ENCODE results near the gene VMP1. TPM values are rescaled to one million over a fixed set of nuclear protein-coding genes. Genes with fewer than 3 reads are reported as not detected.
"Not testable (repeated sequence)": the region's sequence is repeated elsewhere in the genome, so short reads cannot be mapped to it uniquely, and the experiment has no call there.

VMP1 gene
- total RNA-seq, 1 donor, result 234 TPM

GRCh38 chr17:59851439-59852375, 144.3 kb downstream of the VMP1 start:
- DNase-seq (ENCODE audit: low read depth), result peak; percentile 54
- no peak overlapping the region for H3K4me3 ChIP-seq (ENCODE audit: low read depth, low read length)
- TF ChIP-seq, protein P1, sequence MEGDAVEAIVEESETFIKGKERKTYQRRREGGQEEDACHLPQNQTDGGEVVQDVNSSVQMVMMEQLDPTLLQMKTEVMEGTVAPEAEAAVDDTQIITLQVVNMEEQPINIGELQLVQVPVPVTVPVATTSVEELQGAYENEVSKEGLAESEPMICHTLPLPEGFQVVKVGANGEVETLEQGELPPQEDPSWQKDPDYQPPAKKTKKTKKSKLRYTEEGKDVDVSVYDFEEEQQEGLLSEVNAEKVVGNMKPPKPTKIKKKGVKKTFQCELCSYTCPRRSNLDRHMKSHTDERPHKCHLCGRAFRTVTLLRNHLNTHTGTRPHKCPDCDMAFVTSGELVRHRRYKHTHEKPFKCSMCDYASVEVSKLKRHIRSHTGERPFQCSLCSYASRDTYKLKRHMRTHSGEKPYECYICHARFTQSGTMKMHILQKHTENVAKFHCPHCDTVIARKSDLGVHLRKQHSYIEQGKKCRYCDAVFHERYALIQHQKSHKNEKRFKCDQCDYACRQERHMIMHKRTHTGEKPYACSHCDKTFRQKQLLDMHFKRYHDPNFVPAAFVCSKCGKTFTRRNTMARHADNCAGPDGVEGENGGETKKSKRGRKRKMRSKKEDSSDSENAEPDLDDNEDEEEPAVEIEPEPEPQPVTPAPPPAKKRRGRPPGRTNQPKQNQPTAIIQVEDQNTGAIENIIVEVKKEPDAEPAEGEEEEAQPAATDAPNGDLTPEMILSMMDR (IDR thresholded peaks at IDR 0.05; ENCODE audit: insufficient read depth, low read length), result no peak

DNA sequence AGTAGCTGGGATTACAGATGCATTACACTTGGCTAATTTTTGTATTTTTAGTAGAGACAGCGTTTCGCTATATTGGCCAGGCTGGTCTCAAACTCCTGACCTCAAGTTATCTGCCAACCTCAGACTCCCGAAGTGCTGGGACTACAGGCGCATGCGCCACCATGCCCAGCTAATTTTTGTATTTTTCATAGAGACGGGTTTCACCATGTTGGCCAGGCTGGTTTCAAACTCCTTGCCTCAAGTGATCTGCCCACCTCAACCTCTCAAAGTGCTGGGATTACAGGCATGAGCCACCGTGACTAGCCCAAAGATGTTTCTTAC, 145.4 kb downstream of the VMP1 start:
- DNase-seq (ENCODE audit: low read depth); H3K4me3 ChIP-seq (ENCODE audit: low read depth, low read length): not testable (repeated sequence)

DNA sequence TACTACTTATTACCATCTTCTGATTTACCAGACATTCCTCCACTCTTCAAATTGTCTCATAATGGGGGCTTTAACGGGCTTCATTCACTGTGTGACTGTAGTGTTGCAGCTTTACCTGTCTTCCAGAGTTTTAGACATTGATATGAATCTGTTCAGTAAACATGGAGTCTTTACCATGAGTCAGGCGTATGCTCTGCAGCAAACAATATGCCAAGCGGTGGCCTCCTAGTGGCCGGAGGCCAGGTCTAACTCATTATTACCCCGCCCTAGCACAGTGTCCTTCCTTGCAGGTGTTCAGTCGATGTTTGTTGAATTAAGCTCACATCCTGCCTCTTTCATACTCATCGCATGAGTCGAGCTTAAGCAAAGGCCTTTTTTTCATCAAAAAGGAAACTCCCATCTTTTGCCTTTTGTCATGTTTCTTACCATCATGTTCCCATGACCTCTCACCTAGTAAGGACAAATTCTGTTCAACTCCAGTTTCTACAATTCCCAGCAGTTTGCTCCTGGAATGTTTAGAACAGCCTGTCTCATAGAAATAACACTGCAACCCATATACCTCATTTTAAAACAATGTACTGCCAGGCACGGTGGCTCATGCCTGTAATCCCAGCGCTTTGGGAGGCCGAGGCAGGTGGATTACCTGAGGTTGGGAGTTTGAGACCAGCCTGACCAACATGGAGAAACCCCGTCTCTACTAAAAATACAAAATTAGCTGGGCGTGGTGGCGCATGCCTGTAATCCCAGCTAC, 145.9 kb downstream of the VMP1 start:
- no peak overlapping the region for H3K4me3 ChIP-seq (ENCODE audit: low read depth, low read length)
- DNase-seq (ENCODE audit: low read depth), result peak; percentile 80
- TF ChIP-seq, protein P1 (IDR thresholded peaks at IDR 0.05; ENCODE audit: insufficient read depth, low read length), result peak; percentile 33

DNA sequence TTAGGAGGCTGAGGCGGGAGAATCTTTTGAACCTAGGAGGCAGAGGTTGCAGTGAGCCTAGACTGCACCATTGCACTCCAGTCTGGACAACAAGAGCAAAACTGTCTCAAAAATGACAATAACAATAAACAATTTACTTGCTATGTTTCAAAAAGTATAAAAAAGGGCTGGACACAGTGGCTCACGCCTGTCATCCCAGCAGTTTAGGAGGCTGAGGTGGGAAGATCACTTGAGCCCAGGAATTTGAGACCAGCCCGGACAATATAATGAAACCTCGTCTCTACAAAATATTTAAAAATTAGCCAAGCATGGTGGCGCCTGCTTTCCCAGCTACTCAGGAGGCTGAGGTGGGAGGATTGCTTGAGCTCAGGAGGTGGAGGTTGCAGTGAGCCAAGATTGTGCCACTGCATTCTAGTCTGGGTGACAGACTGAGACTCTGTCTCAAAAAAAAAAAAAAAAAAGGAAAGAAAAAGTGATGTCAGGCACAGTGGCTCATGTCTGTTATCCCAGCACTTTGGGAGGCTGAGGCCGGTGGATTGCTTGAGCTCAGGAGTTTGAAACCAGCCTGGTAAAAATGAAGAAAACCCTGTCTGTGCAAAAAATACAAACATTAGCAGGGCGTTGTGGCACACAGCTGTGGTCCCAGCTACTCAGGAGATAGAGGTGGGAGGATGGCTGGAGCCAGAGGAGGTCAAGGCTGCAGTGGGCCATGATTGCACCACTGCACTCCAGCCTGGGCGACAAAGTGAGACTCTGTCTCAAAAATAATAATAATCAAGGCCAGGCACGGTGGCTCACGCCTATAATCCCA, 146.7 kb downstream of the VMP1 start:
- DNase-seq (ENCODE audit: low read depth); H3K4me3 ChIP-seq (ENCODE audit: low read depth, low read length): not testable (repeated sequence)

DNA sequence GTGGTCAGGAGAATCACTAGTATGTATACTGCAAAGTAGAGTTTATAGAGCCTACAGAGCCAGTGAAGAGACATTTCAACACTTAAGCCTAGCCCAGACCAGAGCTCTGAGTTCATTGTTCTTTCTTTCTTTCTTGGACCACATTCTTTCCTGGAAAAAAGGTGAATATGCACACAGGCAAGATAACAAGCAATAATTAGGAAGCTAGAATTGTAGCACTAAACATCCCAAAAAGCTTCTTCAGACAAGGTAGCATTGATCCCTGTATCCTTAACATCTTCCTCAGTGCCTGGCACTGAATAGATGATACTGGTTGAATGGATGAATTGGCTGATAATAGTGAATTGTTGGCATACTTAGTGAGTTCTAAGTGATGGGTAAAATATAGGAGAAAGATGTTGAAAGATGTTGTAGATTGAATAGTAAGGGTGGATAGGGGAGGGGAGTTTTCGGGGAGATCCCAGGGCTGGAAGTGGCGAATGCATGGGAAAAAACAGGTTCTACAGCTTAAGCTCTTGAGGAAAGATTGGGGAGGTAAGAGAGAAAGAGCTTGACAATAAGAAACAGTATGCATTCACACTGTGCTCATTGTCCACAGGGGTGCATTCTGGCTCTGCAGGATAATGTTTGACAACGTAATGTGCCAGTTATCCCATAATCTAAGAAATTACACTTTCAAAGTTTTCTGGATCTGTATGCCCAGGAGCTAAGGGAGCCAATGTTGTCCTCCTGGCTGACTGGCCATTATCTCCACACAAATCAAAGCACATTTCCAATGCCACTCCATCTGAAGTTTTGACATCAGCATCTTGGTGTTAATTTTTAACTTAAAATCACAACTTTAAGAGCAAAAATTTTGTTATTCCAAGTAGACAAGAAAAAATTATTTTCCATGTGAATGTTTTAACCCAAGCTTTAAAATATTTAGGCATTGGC, 149.7 kb downstream of the VMP1 start:
- TF ChIP-seq, protein P1 (IDR thresholded peaks at IDR 0.05; ENCODE audit: insufficient read depth, low read length), result no peak
- no peak for DNase-seq (ENCODE audit: low read depth)
- no peak overlapping the region for H3K4me3 ChIP-seq (ENCODE audit: low read depth, low read length)

DNA sequence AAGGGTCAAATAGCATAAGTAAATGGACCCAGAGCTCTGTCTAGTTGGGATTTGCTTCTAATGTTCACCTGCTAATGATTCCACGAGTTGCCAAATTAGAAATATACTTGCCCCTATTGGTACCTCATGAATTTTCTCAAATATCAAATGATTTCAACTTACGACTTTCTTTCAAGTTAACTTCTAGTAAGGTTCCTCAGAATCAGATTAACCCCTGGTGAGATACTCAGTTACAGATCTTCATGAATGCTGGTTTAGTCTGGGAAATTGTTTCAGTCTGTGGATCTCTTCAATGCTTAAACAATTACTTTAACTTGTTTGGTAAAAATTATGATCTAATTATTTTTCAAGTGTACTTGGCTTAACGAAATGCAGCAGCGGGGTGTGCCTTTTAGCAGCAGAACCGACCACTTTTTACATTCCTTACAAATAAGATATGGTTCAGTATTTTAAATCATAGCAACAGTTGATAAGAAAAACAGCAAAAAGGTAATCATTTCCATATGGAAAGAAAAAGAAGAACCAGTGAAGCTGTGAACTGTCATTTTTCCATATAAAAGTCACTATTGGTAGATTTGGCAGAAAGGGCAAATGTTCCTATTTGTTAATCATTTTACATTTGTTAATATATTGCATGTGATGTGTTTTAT, 150.8 kb downstream of the VMP1 start:
- peak; percentile 57 for DNase-seq (ENCODE audit: low read depth)
- TF ChIP-seq, protein P1 (IDR thresholded peaks at IDR 0.05; ENCODE audit: insufficient read depth, low read length), result no peak
- no peak overlapping the region for H3K4me3 ChIP-seq (ENCODE audit: low read depth, low read length)

Data from fibroblast of the aortic adventitia (primary cell).